ENCODE results near the gene LANCL3. TPM values are rescaled to one million over a fixed set of nuclear protein-coding genes. Genes with fewer than 3 reads are reported as not detected.

The LANCL3 gene
- total RNA-seq, 1 experiment from 2014 or later, result 0.26 TPM

GRCh38 chrX:37684973-37685372, 113.5 kb downstream of the LANCL3 start:
- Mint-ChIP-seq H3K4me3 (peak overlapping the region; percentile 16 to 45; a peak in 2 of 5 replicates), H3K27me3 (ENCODE audit: low read depth) (peaks cover 16% of the 10 kb centered on the region)

More at GRCh38 chrX:37684973-37685372, 113.5 kb downstream of the LANCL3 start:
- Histone ChIP-seq H2BK15ac (ENCODE audit: low read depth, low read length) (no peak overlapping the region), H3K23ac (ENCODE audit: insufficient read length, low read depth, low read length) (no peak overlapping the region), H3K9ac (ENCODE audit: extremely low read depth, insufficient read length, low read length) (no peak overlapping the region), H2BK5ac (ENCODE audit: insufficient read length, low read length) (no peak overlapping the region), H2BK20ac (ENCODE audit: low read depth, low read length, poor library complexity, severe bottlenecking) (no peak overlapping the region), H3K14ac (ENCODE audit: insufficient read depth, low read length) (no peak overlapping the region), H3K23me2 (ENCODE audit: insufficient read length, low read depth, low read length, poor library complexity, severe bottlenecking) (no peaks in the 10 kb centered on the region), H4K91ac (ENCODE audit: insufficient read length, low read depth, low read length) (no peak overlapping the region), H3T11ph (ENCODE audit: low read length) (no peak overlapping the region), H3K4me1 (ENCODE audit: insufficient read depth, low read length) (no peaks in the 10 kb centered on the region; the same call in 1 of the 2 replicates), H2BK120ac (ENCODE audit: low read depth, low read length, poor library complexity, severe bottlenecking) (no peak overlapping the region), H4K8ac (replicated peaks; ENCODE audit: insufficient read length, low read depth, low read length) (no peak overlapping the region), H2AFZ (ENCODE audit: low read length) (no peak overlapping the region), H3K9me3 (ENCODE audit: control insufficient read depth, low read depth, low read length) (no peaks in the 10 kb centered on the region), H2AK5ac (ENCODE audit: insufficient read length, low read length) (no peak overlapping the region), H4K5ac (ENCODE audit: insufficient read length, low read depth, low read length) (no peak overlapping the region), H3K4ac (ENCODE audit: low read depth, low read length) (no peak overlapping the region), H3K4me2 (ENCODE audit: insufficient read depth, insufficient read length, low read length) (peak overlapping the region; percentile 31), H3K56ac (ENCODE audit: insufficient read length, low read depth, low read length) (no peak overlapping the region), H3K79me1 (ENCODE audit: insufficient read depth, low read depth, low read length, poor library complexity, severe bottlenecking) (no peaks in the 10 kb centered on the region), H3K27ac (ENCODE audit: insufficient read length, low read depth, low read length) (no peak overlapping the region), H3K18ac (ENCODE audit: insufficient read length, low read depth, low read length) (no peak overlapping the region), H3K79me2 (ENCODE audit: insufficient read depth, low read length) (no peaks in the 10 kb centered on the region), H4K20me1 (ENCODE audit: control insufficient read depth, insufficient read depth, insufficient read length) (no peaks in the 10 kb centered on the region), H3K27me3 (ENCODE audit: insufficient read depth, low read length) (peaks cover 6% of the 10 kb centered on the region; the same call in 1 of the 2 replicates), H2BK12ac (ENCODE audit: insufficient read length, low read depth, low read length) (no peak overlapping the region)
- H3K4me1 Mint-ChIP-seq, result peaks cover 9 to 13% of the 10 kb centered on the region in 2 experiments; a peak in 3 of 4 replicates
- TF ChIP-seq CTCF (conservative IDR thresholded peaks at IDR 0.05), result no peak
- DNase-seq, result no peak
- peaks cover 0 to 2% (median 0%) of the 10 kb centered on the region in 3 experiments; a peak in 1 of 7 replicates for H3K36me3 Mint-ChIP-seq (ENCODE audit: insufficient read depth in 1 of 3, low read depth in 3 of 3)
- WGBS (ENCODE audit: extremely low coverage, insufficient read length, low lambda C conversion rate), result no CpG with 5 or more reads among the region's 3 CpGs
- no peak overlapping the region for H3K27ac Mint-ChIP-seq
- H3K9me3 Mint-ChIP-seq, result peaks cover 45 to 49% of the 10 kb centered on the region in 2 experiments
